A549 treated with AZD2906 at 1 μM for 4 hours (cell line): Measurements from ENCODE around the gene CD72. TPM values are rescaled to one million over a fixed set of nuclear protein-coding genes. Genes with fewer than 3 reads are reported as not detected.

Experiments used
- total RNA-seq: library from RNA; stranded (reverse); fragments of 200-300 nt; extraction: Qiagen RNA extraction; gene quantifications from 5 replicates; pipeline ENCODE4 v1.2.3, GENCODE V29; 2022

The CD72 gene
- total RNA-seq = 0.15 to 0.22 TPM (median 0.17 TPM) in 4 of 5 replicates, not detected in the other

GRCh38 chr9:35618325-35618727, at the start of gene CD72:
CD72 (minus strand) TSS chr9:35618413; CDS start chr9:35618303, 110 bp downstream.

GRCh38 chr9:35664531-35665470, 46.6 kb upstream of the CD72 start, which contains the start of gene ARHGEF39:
ARHGEF39 (minus strand) TSS chr9:35665195; CDS start chr9:35665169, 26 bp downstream.

GRCh38 chr9:35658137-35658967, 40.1 kb upstream of the CD72 start, which contains the start of gene CCDC107:
CCDC107 (plus strand) TSS chr9:35658292; CDS start chr9:35658380, 88 bp downstream.

DNA sequence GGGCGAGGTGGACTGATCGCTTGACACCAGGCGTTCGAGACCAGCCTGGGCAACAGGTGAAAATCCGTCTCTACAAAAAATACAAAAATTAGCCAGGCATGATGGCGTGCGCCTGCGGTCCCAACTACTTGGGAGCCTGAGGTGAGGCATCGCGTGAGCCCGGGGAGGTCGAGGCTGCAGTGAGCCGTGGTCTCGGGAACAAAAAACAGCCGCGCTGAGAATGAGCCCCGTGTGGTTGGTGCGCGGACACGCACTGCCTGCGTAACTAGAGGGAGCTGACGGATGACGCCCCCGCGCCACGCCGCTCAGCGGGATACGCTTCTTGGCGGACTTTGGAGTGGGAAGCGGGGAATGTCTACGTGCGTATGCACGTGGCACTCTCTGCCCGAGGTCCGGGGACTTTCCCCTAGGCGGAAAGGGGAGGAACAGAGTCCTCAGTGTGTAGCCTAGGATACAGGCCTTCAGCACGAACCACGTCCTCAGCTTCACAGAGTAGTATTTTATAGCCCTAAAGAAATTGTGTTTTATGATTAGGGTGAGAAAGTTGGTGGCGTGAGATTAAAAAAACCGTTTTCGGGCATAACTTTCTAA, 39.4 kb upstream of the CD72 start, which contains the start of gene RMRP:
RMRP (minus strand) TSS at position 474 of the 591 bp plus-strand sequence.

DNA sequence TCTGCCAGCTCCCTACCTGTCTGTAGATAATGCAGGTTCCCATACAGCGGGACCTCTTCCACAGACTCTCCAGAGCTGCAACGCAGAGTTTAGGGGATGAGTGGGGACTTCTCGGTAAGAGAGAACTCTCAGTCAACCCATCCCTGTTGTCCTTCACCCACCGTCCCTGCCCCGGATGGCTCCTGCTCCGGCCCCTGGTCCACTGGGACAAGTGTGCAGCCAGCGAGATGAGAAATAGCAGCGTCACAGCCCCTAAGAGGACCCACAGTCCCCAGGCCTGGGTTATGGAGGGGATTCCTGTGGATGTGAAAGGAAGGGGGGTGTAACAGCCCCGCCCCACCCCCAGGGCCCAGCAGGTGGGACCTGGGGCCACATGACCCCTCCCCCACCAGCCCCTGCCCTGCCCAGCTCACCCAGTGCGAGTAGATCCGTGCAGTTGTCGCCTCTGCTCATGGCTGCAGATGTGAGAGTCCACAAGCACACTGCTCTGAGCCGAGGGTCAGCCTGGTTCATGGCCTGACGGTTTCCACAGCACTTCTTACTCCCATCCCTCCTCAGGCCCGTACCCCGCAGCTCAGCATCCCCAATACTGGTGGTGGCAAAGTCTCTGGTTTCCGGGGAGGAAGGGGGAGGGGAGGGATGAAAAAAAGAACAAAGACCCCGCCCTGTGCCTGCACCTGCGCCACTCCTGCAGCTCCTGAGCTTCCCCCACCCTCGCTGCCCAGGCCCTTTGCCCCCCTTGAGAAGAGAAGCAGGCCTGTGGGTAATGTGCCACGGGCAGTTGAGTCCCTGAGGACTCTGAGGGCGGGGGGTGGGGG, 32.3 kb upstream of the CD72 start, which contains the start of gene SIT1:
SIT1 (minus strand) TSS at position 591 of the 818 bp plus-strand sequence; CDS start at position 513, 78 bp downstream.

GRCh38 chr9:35604578-35605350, 13.4 kb downstream of the CD72 start, which contains the start of gene TESK1:
TESK1 (plus strand) TSS chr9:35605262; CDS start chr9:35605620, 358 bp downstream.

Other genes starting within 250 kb of the CD72 start
- gene RUSC2, start 128.3 kb downstream of the CD72 start, total RNA-seq = 26.6 to 32.2 TPM (median 31.5 TPM) in 5 replicates
- gene TESK1, start 13.2 kb downstream of the CD72 start, total RNA-seq = 21.8 to 29.3 TPM (median 28.4 TPM) in 5 replicates
- 0.07 TPM in 1 of 5 replicates, not detected in the others for gene SIT1, start 32.5 kb upstream of the CD72 start, total RNA-seq
- gene RMRP, start 39.6 kb upstream of the CD72 start, total RNA-seq = 5.1 to 14.3 TPM (median 9.2 TPM) in 4 of 5 replicates, not detected in the other
- gene CCDC107, start 39.9 kb upstream of the CD72 start, total RNA-seq = 25.4 to 33.7 TPM (median 32.3 TPM) in 5 replicates
- 11.1 to 18.8 TPM (median 16.6 TPM) in 5 replicates for gene ARHGEF39, start 46.8 kb upstream of the CD72 start, total RNA-seq
- 6.0 to 10.6 TPM (median 8.0 TPM) in 5 replicates for gene CA9, start 55.5 kb upstream of the CD72 start, total RNA-seq
- 647 to 712 TPM (median 698 TPM) in 5 replicates for gene TPM2, start 71.5 kb upstream of the CD72 start, total RNA-seq
- gene TLN1, start 113.8 kb upstream of the CD72 start, total RNA-seq = 118 to 145 TPM (median 125 TPM) in 5 replicates
- 54.4 to 63.2 TPM (median 57.3 TPM) in 5 replicates for gene CREB3, start 114.3 kb upstream of the CD72 start, total RNA-seq
- gene GBA2, start 130.8 kb upstream of the CD72 start, total RNA-seq = 28.4 to 39.2 TPM (median 31.7 TPM) in 5 replicates
- gene RGP1, start 130.9 kb upstream of the CD72 start, total RNA-seq = 13.5 to 17.7 TPM (median 14.7 TPM) in 5 replicates
- gene MSMP, start 135.9 kb upstream of the CD72 start, total RNA-seq = 0.15 to 0.38 TPM (median 0.23 TPM) in 4 of 5 replicates, not detected in the other
- 4.2 to 6.3 TPM (median 4.6 TPM) in 5 replicates for gene NPR2, start 173.2 kb upstream of the CD72 start, total RNA-seq
- gene SPAG8, start 193.8 kb upstream of the CD72 start, total RNA-seq = 0.34 to 0.52 TPM (median 0.35 TPM) in 5 replicates
- 69.1 to 112 TPM (median 101 TPM) in 5 replicates for gene HINT2, start 196.6 kb upstream of the CD72 start, total RNA-seq
- gene FAM221B, start 210.3 kb upstream of the CD72 start, total RNA-seq = not detected in 5 replicates
- 2.4 to 3.5 TPM (median 3.4 TPM) in 5 replicates for gene TMEM8B, start 210.8 kb upstream of the CD72 start, total RNA-seq